GM19395 (cell line): ENCODE results near the gene LRSAM1.

Source experiments
- ATAC-seq: cut with Tn5 transposase; IDR thresholded peaks from one replicate; pipeline ENCODE4 v1.9.1; 2021; ENCODE audit warnings: mild to moderate bottlenecking, moderate library complexity; ENCODE audit not compliant: unreplicated experiment

Gene LRSAM1

GRCh38 chr9:127530206-127530941, 79.1 kb downstream of the LRSAM1 start:
- ATAC-seq: no peak

- ATAC-seq: no peak
Measured at GRCh38 chr9:127531676-127532075, 80.4 kb downstream of the LRSAM1 start.

GRCh38 chr9:127534250-127534906, 83.1 kb downstream of the LRSAM1 start:
- no peak for ATAC-seq

GRCh38 chr9:127534931-127535330, 83.6 kb downstream of the LRSAM1 start:
- no peak for ATAC-seq

- no peak for ATAC-seq
Measured at GRCh38 chr9:127535396-127535795, 84.1 kb downstream of the LRSAM1 start.

- no peak for ATAC-seq
Measured at GRCh38 chr9:127535834-127536233, 84.5 kb downstream of the LRSAM1 start.

- no peak for ATAC-seq
Measured at GRCh38 chr9:127536499-127536898, 85.2 kb downstream of the LRSAM1 start.

GRCh38 chr9:127537014-127537413, 85.7 kb downstream of the LRSAM1 start:
- ATAC-seq: no peak

GRCh38 chr9:127537792-127538191, 86.5 kb downstream of the LRSAM1 start:
- ATAC-seq: no peak

GRCh38 chr9:127538849-127539258, 87.5 kb downstream of the LRSAM1 start:
- ATAC-seq: no peak

GRCh38 chr9:127539259-127539981, 88.1 kb downstream of the LRSAM1 start:
- no peak for ATAC-seq

GRCh38 chr9:127539982-127540663, 88.8 kb downstream of the LRSAM1 start:
- ATAC-seq: no peak

- ATAC-seq: no peak
Measured at GRCh38 chr9:127540664-127541041, 89.3 kb downstream of the LRSAM1 start.

- no peak for ATAC-seq
Measured at GRCh38 chr9:127541176-127541575, 89.9 kb downstream of the LRSAM1 start.

- no peak for ATAC-seq
Measured at GRCh38 chr9:127541865-127542264, 90.6 kb downstream of the LRSAM1 start.

GRCh38 chr9:127543221-127543620, 91.9 kb downstream of the LRSAM1 start:
- ATAC-seq: no peak

GRCh38 chr9:127543973-127544533, 92.7 kb downstream of the LRSAM1 start:
- ATAC-seq: no peak

- ATAC-seq: no peak
Measured at GRCh38 chr9:127545196-127546124, 94.2 kb downstream of the LRSAM1 start.

- no peak for ATAC-seq
Measured at GRCh38 chr9:127546125-127546832, 95.0 kb downstream of the LRSAM1 start.
